ENCODE results near the gene MORC1.

DNA sequence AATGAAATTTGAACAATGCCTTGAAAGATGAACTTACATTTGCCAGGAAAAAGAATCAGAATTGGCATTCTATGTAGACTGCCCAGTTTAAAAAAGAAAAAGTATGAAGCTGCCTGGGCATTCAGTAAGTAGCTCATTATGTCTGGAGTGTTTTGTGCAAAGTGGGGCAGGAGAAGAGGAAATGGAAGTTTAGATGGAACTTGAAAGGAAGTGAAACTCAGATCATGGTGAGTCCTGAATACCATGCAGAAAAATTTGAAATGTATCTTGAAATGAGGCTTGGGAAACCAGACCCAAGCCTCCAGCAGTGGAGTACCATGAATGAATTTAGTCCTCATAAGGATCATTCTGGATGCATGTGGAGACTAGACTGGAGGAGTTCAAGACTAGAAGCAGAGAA lies 4.8 kb upstream of the MORC1 start:
- TF ChIP-seq EZH2 (IDR thresholded peaks at IDR 0.05) (no peak), POLR2AphosphoS5 (IDR thresholded peaks at IDR 0.05; ENCODE audit: borderline replicate concordance, low read depth, low read length) (no peak), FOXP2 (optimal IDR thresholded peaks at IDR 0.05; ENCODE audit: control extremely low read depth, extremely low read length, insufficient read depth) (no peak)
